Cardiac muscle cell (in vitro differentiated cells and primary cell): ENCODE results near the gene FAM216A. TPM values are rescaled to one million over a fixed set of nuclear protein-coding genes. Genes with fewer than 3 reads are reported as not detected.
"Not testable (repeated sequence)": the region's sequence is repeated elsewhere in the genome, so short reads cannot be mapped to it uniquely, and the experiment has no call there.

Experiments used
- DNase-seq, 2 donors: peaks; one replicate each; pipeline versions ENCODE4 v3.0.0 to v3.0.0-alpha.2; 2010 to 2017; ENCODE audit warnings: low read depth in 1 of 2, low spot score in 1 of 2
- H3K27ac ChIP-seq: fragments of 200-600 bp; sonication (generic); 2 replicates; pipeline ENCODE4 v1.5.1; 2016
- H3K27me3 ChIP-seq: fragments of 200-600 bp; sonication (generic); 2 replicates; pipeline ENCODE4 v1.6.0; 2016; ENCODE audit warnings: control low read depth
- H3K36me3 ChIP-seq: fragments of 200-600 bp; sonication (generic); 2 replicates; pipeline ENCODE4 v1.5.1; 2016; ENCODE audit warnings: control low read depth
- H3K4me1 ChIP-seq: fragments of 200-600 bp; sonication (generic); 2 replicates; pipeline ENCODE4 v1.8.1; 2017; ENCODE audit warnings: low read depth, mild to moderate bottlenecking, mixed run types
- H3K4me3 ChIP-seq: fragments of 200-600 bp; sonication (generic); 2 replicates; pipeline ENCODE4 v1.5.1; 2016; ENCODE audit warnings: mild to moderate bottlenecking
- H3K9me3 ChIP-seq: fragments of 200-600 bp; sonication (generic); 2 replicates; pipeline ENCODE4 v1.5.1; 2017; ENCODE audit warnings: low read depth, mild to moderate bottlenecking, control low read depth
- polyA plus RNA-seq: library from polyadenylated mRNA; unstranded; fragments of >200 nt; fragmentation: Nextera tagmentation; extraction: Ambion mirVana; gene quantifications from 2 replicates; pipeline ENCODE4 v1.2.1, GENCODE V29; 2016
- total RNA-seq: library from RNA; depleted of rRNA; stranded (reverse); fragments of >200 nt; gene quantifications from 2 replicates; pipeline ENCODE4 v1.2.3, GENCODE V29; 2016
- TF ChIP-seq, protein P1 (sequence below): IDR thresholded peaks from 2 replicates; pipeline ENCODE4 v1.5.1; 2012; ENCODE audit warnings: low read depth, mild to moderate bottlenecking, low read length

FAM216A gene
- total and polyA plus RNA-seq, 2 experiments from 2014 or later = 43.3 to 54.3 TPM

DNA sequence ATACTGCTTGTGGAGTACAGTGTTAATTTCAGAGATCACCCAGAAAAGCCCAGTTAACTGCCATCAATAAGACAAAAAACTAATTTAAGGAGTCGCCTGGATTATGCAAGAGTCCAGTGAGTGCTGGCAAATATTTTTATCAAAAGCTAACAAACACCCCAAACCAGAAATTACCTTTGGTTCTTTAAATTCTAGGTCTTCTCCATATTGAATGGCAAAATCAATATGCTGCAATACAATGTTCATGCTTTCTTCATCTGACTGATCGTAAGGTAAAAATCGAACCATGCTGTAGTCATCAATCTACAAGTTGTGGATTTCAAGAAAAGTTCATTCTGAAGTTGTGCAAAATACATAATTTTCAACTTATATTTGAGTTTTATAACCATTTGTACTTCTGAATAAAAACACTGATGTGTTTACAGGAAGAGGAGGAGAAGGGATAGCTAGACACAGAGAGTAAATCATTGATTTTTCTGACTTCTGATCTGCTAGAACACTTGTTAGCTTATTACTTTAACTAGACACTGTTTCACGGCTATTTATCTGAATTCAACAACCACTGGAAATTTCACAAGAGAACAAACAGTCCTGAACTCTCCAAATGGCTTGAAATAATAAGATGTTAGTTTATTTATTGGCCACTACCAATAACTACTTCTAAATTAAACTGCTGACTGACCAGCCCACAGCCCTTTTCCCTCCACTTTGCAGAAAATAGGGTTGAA, 14.9 kb upstream of the FAM216A start:
- no peak overlapping the region for H3K27ac ChIP-seq
- DNase-seq = no peak
- no peaks in the 10 kb centered on the region for H3K9me3 ChIP-seq
- peaks cover 33% of the 10 kb centered on the region for H3K36me3 ChIP-seq
- H3K4me1 ChIP-seq = no peaks in the 10 kb centered on the region
- no peak overlapping the region for H3K4me3 ChIP-seq
- TF ChIP-seq, protein P1, sequence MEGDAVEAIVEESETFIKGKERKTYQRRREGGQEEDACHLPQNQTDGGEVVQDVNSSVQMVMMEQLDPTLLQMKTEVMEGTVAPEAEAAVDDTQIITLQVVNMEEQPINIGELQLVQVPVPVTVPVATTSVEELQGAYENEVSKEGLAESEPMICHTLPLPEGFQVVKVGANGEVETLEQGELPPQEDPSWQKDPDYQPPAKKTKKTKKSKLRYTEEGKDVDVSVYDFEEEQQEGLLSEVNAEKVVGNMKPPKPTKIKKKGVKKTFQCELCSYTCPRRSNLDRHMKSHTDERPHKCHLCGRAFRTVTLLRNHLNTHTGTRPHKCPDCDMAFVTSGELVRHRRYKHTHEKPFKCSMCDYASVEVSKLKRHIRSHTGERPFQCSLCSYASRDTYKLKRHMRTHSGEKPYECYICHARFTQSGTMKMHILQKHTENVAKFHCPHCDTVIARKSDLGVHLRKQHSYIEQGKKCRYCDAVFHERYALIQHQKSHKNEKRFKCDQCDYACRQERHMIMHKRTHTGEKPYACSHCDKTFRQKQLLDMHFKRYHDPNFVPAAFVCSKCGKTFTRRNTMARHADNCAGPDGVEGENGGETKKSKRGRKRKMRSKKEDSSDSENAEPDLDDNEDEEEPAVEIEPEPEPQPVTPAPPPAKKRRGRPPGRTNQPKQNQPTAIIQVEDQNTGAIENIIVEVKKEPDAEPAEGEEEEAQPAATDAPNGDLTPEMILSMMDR = no peak
- no peaks in the 10 kb centered on the region for H3K27me3 ChIP-seq

DNA sequence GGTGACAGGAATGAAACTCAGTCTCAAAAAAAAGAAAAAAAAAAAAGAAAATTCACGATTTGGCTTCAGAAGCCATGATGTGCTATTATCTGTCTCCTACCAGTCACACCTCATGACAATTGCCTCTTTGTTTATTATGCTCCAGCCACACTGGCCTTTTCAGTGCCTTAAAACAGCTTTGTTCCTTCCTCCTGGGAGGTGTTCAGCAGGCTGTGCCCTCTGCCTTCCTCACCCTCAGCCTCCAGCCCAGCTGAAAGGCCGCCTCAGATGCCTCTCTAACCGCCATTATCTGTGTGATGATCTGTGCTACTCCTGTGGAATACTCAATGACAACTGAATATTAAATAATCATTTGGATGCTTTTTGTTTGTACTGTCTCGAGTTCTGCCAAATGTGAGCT, 9.9 kb upstream of the FAM216A start:
- TF ChIP-seq, protein P1 = no peak
- no peaks in the 10 kb centered on the region for H3K9me3 ChIP-seq
- no peaks in the 10 kb centered on the region for H3K27me3 ChIP-seq
- H3K27ac ChIP-seq = no peak overlapping the region
- peaks cover 22% of the 10 kb centered on the region for H3K36me3 ChIP-seq
- DNase-seq = no peak
- H3K4me1 ChIP-seq = no peaks in the 10 kb centered on the region
- no peak overlapping the region for H3K4me3 ChIP-seq

DNA sequence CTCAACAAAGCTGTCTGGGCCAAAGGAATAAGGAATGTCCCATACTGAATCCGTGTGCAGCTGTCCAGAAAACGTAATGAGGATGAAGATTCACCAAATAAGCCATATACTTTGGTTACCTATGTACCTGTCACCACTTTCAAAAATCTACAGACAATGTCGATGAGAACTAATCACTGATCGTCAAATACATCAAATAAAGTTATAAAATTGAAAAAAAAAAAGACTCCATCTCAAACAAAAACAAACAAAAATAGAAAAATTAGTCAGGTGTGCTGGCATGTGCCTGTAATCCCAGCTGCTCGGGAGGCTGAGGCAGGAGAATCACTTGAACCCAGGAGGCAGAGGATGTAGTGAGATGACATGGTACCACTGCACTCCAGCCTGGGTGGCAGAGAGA, 7.5 kb upstream of the FAM216A start:
- H3K27me3 ChIP-seq, H3K27ac ChIP-seq, H3K9me3 ChIP-seq, H3K4me1 ChIP-seq, DNase-seq, H3K4me3 ChIP-seq: not testable (repeated sequence)
- H3K36me3 ChIP-seq = peaks cover 15% of the 10 kb centered on the region

DNA sequence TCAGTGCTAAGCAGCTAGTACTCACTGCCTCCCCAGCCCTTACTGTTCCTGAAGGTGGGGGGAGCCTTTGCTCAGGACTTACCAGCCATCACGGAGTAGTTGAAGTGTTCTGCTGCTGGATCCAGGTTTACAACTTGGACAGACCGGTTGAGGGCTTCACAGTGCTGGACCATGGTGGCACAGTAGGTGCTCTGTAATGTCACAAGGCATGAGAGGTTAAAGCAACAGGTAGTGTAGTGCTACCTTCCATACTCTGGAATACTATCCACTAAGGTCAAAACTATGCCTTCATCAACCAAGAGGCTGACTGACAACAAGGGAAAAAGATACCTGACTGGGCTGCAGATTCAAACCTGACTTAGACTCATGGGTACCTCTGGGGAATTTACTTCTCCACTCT, 3.6 kb upstream of the FAM216A start:
- Histone ChIP-seq H3K4me3 (no peak overlapping the region), H3K27me3 (no peaks in the 10 kb centered on the region), H3K4me1 (peaks cover 6% of the 10 kb centered on the region), H3K9me3 (no peaks in the 10 kb centered on the region), H3K27ac (no peak overlapping the region), H3K36me3 (peaks cover 6% of the 10 kb centered on the region)
- TF ChIP-seq, protein P1 = no peak
- DNase-seq = no peak

DNA sequence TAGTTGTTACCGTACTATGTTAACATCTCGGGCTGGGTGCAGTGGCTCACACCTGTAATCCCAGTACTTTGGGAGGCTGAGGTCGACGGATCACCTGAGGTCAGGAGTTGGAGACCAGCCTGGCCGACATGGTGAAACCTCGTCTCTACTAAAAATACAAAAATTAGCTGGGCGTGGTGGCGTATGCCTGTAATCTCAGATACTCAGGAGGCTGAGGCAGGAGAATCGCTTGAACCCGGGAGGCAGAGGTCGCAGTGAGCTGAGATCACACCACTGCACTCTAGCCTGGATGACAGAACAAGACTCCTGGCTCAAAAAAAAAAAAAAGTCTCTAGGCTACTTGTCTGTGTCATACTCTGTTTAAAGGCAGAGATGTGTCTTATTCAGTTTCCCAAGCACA, 2.9 kb upstream of the FAM216A start:
- not testable (repeated sequence) for H3K36me3 ChIP-seq, H3K4me1 ChIP-seq, DNase-seq, H3K4me3 ChIP-seq, H3K9me3 ChIP-seq, H3K27ac ChIP-seq, H3K27me3 ChIP-seq

DNA sequence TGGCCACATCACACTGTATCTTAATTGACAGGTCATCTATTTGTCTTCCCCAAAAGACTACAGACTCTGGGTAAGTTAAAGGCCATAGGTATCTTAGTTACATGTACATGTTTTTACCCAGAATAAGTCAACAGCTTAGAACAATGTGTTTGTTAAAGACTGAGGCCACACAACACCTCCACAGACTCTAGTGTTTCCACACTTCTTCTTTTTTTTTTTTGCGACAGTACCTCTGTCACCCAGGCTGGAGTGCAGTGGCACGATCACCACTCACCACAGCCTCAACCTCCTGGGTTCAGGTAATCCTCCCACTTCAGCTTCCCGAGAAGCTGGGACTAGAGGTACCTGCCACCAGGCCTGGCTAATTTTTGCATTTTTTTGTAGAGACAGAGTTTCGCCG, 1.9 kb upstream of the FAM216A start:
- H3K4me1 ChIP-seq = peaks cover 6% of the 10 kb centered on the region
- H3K27ac ChIP-seq = no peak overlapping the region
- no peak for DNase-seq
- TF ChIP-seq, protein P1 = no peak
- H3K9me3 ChIP-seq = no peaks in the 10 kb centered on the region
- peak overlapping the region; percentile 83 for H3K4me3 ChIP-seq
- peaks cover 6% of the 10 kb centered on the region for H3K36me3 ChIP-seq
- no peaks in the 10 kb centered on the region for H3K27me3 ChIP-seq

DNA sequence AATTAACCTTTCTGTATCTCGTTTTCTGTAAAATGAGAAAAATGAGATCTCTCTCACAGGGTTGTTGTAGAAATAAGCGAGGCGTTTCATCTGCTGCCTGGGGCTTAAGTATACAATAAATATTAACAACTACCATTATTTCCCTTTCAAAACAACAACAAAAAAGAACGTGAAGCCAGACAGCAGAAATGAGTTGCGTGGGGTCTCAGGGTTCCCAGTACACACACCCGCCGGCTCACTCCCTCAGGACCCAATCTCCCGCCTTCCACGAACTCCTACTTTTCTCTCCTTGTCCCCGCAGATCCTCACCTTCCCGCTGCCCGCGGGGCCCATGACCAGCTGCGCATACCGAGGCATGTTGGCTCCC, 815 bp upstream of the FAM216A start:
- TF ChIP-seq, protein P1 = no peak
- H3K27me3 ChIP-seq = no peaks in the 10 kb centered on the region
- DNase-seq = no peak
- peak overlapping the region; percentile 83 for H3K4me3 ChIP-seq
- H3K4me1 ChIP-seq = peaks cover 6% of the 10 kb centered on the region
- peaks cover 6% of the 10 kb centered on the region for H3K36me3 ChIP-seq
- peak overlapping the region; percentile 88 for H3K27ac ChIP-seq
- H3K9me3 ChIP-seq = no peaks in the 10 kb centered on the region
